NCI-H345 treated with DMSO at 0.1 percent for 48 hours (cell line): ENCODE measurements around the gene LRRC41.
A peak's percentile ranks its signal among the peaks of the same experiment; 100 is the strongest.
"Not testable (repeated sequence)": the region's sequence is repeated elsewhere in the genome, so short reads cannot be mapped to it uniquely, and the experiment has no call there.

Experiments
- DNase-seq: peaks from one replicate; lab custom pipeline; 2025; ENCODE audit not compliant: unreplicated experiment; lab: John Stamatoyannopoulos, UW

LRRC41 gene, protein sequence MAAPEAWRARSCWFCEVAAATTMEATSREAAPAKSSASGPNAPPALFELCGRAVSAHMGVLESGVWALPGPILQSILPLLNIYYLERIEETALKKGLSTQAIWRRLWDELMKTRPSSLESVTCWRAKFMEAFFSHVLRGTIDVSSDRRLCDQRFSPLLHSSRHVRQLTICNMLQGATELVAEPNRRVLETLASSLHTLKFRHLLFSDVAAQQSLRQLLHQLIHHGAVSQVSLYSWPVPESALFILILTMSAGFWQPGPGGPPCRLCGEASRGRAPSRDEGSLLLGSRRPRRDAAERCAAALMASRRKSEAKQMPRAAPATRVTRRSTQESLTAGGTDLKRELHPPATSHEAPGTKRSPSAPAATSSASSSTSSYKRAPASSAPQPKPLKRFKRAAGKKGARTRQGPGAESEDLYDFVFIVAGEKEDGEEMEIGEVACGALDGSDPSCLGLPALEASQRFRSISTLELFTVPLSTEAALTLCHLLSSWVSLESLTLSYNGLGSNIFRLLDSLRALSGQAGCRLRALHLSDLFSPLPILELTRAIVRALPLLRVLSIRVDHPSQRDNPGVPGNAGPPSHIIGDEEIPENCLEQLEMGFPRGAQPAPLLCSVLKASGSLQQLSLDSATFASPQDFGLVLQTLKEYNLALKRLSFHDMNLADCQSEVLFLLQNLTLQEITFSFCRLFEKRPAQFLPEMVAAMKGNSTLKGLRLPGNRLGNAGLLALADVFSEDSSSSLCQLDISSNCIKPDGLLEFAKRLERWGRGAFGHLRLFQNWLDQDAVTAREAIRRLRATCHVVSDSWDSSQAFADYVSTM

DNA sequence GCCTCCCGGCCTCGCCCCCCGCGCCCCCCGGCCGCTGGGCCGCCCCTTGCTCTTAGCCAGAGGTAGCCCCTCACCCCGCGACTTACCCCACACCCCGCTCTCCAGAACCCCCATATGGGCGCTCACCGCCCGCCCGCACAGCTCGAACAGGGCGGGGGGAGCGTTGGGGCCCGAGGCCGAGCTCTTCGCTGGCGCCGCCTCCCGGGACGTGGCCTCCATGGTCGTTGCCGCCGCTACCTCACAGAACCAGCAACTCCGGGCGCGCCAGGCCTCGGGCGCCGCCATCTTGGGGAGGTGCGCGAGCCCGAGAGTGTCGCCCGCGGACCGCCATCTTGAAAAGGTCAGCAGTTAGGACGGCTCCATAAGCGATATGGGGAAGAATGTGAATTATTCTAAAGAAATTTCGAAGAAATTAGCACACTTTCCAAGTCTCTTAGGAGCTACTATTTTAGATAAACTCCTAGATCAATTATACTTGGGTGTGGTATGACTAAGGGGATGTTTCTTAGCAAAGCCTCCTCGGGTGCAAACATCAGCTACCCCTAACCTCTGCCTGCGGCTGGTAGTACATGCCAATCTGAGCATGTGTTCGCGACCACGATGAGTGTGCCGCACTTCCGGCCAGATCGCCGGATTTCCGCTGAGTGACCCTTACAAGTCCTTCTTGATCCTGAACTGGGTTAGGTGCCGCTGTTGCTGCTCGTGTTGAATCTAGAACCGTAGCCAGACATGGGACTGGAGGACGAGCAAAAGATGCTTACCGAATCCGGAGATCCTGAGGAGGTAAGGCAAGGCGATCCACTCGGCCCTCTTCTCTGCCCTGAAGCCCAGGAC, at the start of gene LRRC41, which contains the start of gene UQCRH:
Gene LRRC41 (minus strand): TSS at position 579 of the 834 bp plus-strand sequence. CDS start 294 bp downstream, at position 285.
Gene UQCRH (plus strand): TSS at position 661 of the 834 bp plus-strand sequence. CDS start 69 bp downstream, at position 730.
- peak; percentile 98 for DNase-seq

DNA sequence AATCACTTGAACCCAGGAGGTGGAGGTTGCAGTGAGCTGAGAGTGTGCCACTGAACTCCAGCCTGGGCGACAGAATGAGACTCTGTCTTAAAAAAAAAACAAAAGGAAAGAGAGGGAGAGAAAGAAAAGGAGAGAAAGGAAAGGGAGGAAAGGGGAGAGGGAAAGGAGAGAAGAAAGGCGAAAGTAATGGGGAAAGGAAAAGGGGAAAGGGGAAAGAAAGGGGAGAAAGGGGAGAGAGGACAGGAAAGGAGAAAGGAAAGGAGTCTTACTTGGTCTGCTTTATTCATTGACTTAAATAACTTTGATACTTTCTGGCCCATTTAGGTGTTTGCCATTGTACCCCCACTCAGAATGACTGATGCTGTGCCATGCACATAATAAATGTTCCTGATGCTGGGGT, 48.9 kb upstream of the LRRC41 start:
- DNase-seq = no peak

DNA sequence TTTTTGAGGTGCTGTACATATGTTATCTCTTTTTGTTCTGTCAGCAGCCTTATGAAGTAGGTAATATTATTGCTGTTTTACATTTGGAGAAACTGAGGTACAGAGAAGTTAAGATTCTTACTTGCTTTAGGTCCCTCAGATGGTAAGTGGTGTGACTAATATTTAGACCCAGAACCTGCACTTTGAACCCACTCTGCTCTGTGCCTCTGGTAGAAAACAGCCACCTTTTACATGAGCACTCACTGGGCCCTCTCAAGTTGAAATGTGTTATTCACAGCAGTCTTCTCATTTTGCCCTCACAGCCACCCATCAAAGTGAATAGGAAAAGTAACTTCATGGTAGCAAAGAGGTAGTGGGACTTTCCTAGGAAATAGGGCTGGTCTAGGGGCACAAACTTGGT, 41.9 kb upstream of the LRRC41 start:
- no peak for DNase-seq

DNA sequence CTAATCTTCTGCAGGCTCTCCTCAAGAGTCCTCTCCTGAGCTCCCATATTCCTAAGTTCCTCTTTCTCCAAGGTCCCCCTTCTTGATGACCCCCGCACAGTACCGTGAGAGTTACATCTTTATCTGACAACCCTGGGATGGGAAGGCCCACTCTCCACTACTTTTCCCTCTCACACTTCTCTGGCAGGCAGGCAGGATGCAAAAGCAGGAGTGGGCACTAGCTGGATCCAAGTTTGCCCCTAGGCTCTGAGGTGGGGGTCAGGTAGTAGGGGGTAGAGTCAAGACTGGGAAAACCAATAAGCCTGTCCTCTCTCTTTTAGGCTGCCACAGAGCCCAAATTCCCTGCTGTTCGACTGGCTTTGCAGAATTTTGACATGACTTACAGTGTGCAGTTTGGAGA, 41.1 kb upstream of the LRRC41 start:
- DNase-seq = no peak

DNA sequence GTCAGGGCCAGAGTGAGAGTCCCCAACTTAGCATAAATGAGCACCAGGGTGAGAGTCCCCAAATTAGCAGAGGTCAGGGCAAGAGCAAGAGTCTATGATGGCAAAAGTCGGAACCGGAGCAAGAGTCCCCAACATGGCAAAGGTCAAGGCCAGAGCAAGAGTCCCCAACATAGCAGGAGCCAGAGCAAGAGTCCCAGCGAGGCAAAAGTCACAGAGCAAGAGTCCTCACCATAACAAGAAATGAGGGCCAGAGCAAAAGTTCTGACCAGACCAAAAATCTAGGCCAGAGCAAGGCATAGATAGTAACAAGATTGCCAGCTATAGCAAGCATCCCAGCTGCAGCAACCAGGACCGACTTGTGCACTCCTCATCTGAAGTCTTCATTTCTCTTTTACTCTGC, 40.3 kb upstream of the LRRC41 start:
- DNase-seq = no peak

DNA sequence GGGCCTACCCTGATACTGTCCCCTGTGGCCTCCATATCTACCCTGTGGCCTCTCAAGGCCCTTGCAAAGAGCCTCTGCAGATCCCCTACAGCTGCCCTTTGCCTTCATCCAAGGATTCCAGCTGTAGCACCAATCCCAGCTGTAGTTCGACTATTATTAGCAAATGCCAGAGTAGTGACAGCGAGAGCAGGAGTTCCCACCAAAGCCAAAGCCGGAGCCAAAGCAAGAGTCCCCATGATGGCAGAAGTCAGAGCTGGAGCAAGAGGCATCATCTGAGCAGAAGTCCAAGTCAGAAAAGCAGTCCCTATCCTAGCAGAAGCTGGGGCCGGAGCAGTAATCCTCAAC, 39.9 kb upstream of the LRRC41 start:
- DNase-seq = no peak

DNA sequence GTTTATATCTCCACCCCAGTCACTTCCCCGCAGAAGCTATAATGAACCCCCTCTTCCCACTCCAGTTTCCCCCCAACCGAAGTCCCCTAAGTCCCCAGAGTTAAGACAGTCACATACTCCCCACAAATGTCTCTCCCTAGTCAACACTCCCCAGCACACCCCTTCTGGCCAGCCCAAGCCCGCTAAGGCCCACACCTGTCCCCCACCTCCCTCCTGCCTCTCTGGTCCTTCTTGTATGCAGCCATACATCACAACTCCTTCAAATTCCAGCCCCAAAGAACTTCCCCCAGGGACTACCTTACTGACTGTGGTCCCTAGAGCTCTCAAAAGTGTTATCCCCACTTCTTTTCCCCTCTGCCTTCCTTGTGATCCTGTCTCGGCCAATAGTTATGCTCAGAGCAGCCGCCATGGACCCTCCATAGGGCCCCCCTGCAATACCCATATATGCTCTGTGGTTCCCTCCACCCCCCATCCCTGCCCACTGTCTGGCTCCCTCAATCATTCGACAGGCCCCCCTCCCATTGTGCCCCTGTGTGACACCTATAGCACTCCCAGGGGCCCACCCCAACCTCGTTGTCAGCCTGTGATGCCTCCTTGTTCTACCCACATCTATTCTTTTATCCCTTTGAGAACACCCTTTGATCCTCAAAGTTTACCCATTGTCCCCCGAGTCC, 39.4 kb upstream of the LRRC41 start:
- DNase-seq = no peak

DNA sequence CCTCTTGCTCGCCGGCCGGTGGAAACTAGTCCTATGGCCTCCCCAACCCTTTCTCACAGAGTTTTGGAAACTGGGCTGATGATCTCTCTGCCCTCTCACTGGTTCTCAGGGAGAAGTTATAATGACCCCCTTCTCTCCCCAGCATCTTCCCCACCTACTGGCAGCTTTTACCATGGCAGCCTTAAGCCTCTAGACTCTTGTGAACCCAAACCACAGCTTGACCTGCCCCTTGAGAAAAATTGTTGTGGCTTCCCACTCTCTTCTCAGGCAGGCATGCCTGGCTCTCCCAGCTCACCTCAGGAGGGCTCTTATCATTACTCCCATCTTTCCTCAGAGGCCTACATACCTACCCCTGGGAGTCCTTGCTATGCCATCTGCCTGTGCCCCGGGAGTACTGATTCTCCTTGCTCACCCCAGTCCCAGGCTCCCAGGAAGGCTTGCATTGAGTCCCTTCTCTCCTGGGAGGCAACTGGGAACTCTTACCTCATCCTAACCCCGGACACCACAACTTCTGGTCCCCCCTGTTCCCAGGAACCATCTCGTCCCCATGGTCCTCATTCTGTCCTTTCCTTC, 38.8 kb upstream of the LRRC41 start:
- DNase-seq = no peak

DNA sequence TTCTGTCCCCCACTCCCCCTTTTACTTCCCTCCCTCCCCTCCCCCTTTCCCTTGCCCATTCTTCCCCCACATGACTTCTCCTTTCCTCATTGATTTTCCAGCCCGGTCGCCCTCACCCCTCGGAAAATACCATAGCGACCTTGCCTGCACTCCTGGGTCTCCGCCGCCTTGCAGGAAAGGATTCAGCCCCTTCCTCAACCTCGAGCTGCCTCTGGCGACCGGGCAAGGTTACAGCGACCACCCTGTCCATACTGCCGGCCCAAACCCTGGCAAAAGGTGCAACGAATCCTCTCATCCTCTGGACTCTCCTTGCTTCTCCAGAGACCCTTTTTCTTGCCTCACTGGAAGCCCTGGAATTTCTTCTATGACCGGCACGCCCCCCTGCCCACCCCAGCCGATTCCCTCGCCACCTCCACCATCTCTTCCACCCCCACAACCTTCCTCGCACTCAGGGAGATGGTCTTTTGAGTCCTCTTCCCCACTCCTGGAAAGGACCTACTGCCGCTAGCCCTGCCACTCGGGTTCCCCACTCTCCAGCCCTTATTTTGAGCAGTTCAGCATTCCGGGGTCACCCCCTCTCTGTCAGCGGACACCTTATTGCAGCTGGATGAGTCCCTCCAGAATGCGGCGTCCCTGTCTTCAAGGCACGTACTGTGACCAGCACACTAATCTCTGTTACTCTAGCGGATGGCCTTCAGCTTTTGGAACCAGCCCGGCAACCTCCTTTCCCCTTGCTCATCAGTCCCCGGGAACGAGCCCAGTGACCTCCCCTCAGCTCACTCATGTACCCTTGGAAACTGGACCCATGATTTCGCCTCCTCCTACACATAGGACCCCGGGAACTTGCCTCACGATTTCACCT, 38.0 kb upstream of the LRRC41 start:
- DNase-seq = no peak

DNA sequence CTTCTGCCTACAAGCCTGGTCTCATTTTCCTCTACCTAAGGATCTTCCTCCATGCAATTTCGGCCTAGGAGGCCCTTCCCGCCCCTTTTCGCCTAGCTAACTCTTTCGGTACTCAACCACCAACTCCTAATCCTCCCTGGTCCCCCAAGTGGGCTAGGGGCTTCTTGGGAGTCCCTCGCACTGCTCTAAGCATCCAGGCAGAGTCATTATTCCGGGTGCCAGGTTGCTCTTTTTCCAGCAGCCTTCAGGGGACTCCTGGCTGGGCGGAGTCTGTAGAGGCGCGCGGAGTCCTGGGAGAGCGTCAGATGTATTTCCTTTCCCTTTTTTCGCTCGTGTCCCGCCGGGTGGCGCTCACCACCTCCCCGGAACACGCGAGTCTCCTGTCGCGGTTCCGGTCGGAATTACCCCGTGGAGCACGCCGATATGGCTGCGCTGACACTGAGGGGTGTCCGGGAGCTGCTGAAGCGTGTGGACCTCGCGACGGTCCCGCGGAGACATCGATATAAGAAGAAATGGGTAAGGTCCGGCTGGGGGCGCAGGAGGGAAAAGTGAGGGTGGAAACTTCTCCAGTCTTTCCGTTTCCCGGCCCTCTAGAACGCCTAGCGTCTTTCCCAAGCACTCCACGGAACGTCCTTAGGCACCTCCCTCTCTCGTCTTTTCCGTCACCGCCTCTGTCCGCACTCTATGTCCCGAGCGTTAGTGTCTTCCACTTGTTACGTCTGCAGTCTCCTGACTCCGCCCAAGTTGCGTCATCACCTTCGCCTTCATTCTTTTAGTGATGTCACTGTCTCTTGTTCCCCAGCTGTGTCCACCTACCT, 37.2 kb upstream of the LRRC41 start, which contains the start of gene NSUN4:
Gene NSUN4 (plus strand): TSS at position 404 of the 818 bp plus-strand sequence. CDS start 20 bp downstream, at position 424.
- peak; percentile 75 for DNase-seq

DNA sequence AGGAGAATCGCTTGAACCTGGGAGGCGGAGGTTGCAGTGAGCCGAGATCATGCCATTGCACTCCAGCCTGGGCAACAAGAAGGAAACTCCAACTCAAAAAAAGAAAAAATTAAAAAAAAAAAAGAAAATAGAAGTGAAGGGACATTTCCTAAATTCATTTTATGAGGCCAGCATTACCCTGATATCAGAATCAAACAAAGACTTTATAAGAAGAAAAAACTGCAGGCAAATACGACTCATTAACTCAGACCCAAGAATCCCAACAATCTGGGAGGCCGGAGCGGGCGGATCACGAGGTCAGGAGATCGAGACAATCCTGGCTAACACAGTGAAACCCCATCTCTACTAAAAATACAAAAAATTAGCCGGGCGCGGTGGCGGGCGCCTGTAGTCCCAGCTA, 34.0 kb upstream of the LRRC41 start:
- DNase-seq = not testable (repeated sequence)

DNA sequence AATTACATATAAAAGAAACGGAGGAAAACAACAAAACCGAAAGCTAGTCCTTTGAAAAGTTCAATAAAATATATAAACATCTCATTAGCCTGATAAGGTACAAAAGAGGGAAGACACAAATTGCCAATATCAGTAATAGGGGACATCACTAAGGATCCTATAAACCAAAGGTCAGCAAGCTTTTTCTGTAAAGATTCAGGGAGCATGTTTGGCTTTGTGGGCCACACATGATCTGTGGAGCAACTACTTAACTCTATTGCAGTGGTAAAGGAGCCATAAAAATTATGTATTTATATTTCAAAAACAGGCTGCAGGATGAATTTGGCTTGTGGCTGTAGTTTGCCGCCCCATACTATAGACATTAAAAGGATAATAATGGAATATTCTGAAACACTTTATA, 31.7 kb upstream of the LRRC41 start:
- DNase-seq = no peak

DNA sequence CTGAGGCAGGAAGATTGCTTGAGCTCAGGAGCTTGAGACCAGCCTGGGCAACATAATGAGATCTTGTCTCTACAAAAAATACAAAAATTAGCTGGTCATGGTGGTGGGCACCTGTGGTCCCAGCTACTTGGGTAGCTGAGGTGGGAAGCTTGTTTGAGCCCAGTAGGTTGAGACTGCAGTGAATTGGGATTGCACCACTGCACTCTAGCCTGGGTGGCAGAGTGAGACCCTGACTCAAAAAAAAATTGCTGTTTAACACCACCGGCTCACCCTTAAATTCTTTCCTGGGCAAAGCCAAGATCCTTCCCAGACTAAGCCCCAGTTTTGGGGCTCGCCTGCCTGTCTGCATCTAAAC, 30.6 kb upstream of the LRRC41 start:
- DNase-seq = no peak

DNA sequence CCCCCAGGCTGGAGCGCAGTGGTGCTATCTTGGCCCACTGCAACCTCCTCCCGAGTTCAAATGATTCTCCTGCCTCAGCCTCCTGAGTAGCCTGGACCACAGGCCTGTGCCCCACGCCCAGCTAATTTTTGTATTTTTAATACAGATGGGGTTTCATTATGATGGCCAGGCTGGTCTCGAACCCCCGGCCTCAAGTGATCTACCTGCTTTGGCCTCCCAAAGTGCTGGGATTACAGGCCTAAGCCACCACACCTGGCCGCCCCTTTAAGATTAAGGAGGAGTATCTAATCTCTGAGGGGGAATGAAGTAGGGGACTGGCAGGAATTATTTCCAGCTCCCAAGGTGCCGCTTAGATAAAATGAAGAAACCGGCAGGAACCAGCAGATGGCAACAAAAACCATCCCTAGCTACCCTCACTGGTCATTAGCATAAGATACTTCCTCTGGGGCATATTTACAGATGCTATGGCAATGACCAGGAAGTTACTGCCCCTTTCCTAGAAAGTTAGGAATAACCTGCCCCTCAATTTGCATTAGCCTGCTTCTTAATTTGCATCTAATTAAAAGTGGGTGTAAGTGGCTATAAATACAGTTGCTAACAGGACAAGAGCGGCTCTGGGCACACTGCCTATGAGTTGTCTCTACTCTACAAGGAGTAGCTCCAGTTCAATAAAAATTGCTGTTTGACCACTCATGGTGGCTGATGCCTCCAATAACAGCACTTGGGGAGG, 30.0 kb upstream of the LRRC41 start:
- DNase-seq = no peak

DNA sequence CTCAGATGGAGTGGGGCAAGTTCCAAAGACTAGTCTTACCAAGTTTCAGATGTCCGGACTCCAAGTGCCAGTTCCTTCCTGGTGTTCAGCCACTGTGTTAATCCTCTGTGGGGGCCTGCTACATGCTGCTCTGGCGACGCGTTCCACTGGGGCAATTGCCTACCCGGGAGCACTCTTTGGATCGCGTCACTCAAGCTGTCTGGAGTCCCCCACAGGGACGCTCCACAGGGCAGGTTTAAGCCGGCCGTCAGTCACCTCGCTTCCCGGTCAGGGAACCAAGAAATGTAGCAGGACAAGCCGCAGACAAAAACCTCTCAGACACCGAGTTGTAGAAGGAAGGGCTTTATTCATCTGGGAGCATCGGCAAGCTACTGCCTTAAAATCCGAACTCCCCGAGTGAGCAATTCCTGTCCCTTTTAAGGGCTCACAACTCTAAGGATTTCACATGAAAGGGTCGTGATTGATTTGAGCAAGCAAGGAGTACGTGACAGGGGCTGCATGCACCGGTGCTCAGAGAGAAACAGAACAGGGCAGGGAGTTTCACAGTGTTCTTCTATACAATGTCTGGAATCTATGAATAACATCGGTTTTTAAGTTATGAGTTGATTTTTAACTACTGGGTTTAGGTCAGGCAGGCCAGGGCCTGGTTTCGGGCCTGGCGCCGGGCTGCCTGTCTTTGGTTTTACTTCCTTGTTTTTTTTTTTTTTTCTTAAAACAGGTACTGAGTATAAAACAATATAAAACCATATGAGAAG, 28.5 kb upstream of the LRRC41 start:
- not testable (repeated sequence) for DNase-seq

DNA sequence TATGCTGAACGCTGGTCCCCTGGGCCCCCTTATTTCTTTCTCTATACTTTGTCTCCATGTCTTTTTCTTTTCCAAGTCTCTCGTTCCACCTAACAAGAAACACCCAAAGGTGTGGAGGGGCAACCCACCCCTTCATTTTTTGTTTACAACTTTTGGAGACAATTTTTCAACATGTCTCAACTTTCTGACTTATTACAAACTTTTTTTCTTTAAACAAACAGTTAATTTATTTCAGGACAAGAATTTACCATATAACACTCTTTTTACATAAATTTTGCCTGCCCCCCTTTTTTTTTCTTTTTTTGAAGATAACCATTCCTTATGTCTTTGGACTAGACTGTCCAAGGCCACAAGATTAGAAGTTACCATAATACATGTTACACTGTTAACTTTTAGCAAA, 27.0 kb upstream of the LRRC41 start:
- not testable (repeated sequence) for DNase-seq

DNA sequence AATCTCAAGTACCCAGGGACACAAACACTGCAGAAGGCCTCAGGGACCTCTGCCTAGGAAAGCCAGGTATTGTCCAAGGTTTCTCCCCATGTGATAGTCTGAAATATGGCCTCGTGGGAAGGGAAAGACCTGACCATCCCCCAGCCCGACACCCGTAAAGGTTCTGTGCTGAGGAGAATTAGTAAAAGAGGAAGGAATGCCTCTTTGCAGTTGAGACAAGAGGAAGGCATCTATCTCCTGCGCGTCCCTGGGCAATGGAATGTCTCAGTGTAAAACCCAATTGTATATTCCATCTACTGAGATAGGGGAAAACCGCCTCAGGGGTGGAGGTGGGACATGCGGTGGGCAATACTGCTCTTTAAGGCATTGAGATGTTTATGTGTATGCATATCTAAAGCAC, 26.4 kb upstream of the LRRC41 start:
- not testable (repeated sequence) for DNase-seq
